Measurements from ENCODE around the gene OR5H1. TPM values are rescaled to one million over a fixed set of nuclear protein-coding genes. Genes with fewer than 3 reads are reported as not detected.

The OR5H1 gene
- total RNA-seq, 1 donor from 2014 or later: not detected

Other genes with a start within 250 kb of the OR5H1 start
- gene RIOX2, start 158.3 kb upstream of the OR5H1 start, total RNA-seq: 35.2 TPM
- not detected for gene GABRR3, start 95.4 kb upstream of the OR5H1 start, total RNA-seq
- gene OR5AC2, start 43.5 kb upstream of the OR5H1 start, total RNA-seq: not detected
- not detected for gene OR5H14, start 16.8 kb downstream of the OR5H1 start, total RNA-seq
- not detected for gene OR5H15, start 36.0 kb downstream of the OR5H1 start, total RNA-seq
- gene OR5H6, start 133.5 kb downstream of the OR5H1 start, total RNA-seq: not detected
- not detected for gene OR5H2, start 151.8 kb downstream of the OR5H1 start, total RNA-seq
- gene OR5K4, start 223.1 kb downstream of the OR5H1 start, total RNA-seq: not detected